Choroid plexus epithelial cell (primary cell): Measurements from ENCODE around the gene GARRE1.

Experiments used
- DNase-seq: peaks from one replicate; pipeline ENCODE4 v3.0.0-alpha.2; 2010; ENCODE audit warnings: low read depth
- H3K4me3 ChIP-seq: 2 replicates; pipeline ENCODE4 v1.5.1; 2011; ENCODE audit warnings: low read depth, mild to moderate bottlenecking, control low read depth, low read length, moderate library complexity
- CTCF ChIP-seq: conservative IDR thresholded peaks from 2 replicates; pipeline ENCODE4 v1.5.1; 2011; ENCODE audit warnings: low read depth, mild to moderate bottlenecking, control low read depth, inconsistent platforms, low read length, moderate library complexity

The GARRE1 gene

GRCh38 chr19:34282611-34283519, 28.5 kb downstream of the GARRE1 start:
- no peak for DNase-seq
- H3K4me3 ChIP-seq: no peak overlapping the region
- no peak for TF ChIP-seq CTCF

- no peak for DNase-seq
- H3K4me3 ChIP-seq: no peak overlapping the region
- TF ChIP-seq CTCF: no peak
These were observed 30.2 kb downstream of the GARRE1 start for GRCh38 chr19:34284505-34284904.

- H3K4me3 ChIP-seq: no peak overlapping the region
- no peak for DNase-seq
- no peak for TF ChIP-seq CTCF
These were observed 33.3 kb downstream of the GARRE1 start for GRCh38 chr19:34287662-34288140.

- no peak overlapping the region for H3K4me3 ChIP-seq
- no peak for DNase-seq
- no peak for TF ChIP-seq CTCF
These were observed 34.0 kb downstream of the GARRE1 start for GRCh38 chr19:34288381-34288780.

GRCh38 chr19:34291235-34291634, 36.9 kb downstream of the GARRE1 start:
- TF ChIP-seq CTCF: no peak

GRCh38 chr19:34295103-34295502, 40.7 kb downstream of the GARRE1 start:
- H3K4me3 ChIP-seq: no peak overlapping the region
- no peak for DNase-seq
- no peak for TF ChIP-seq CTCF

More at GRCh38 chr19:34291235-34291634, 36.9 kb downstream of the GARRE1 start:
- no peak for DNase-seq
- H3K4me3 ChIP-seq: no peak overlapping the region
